Liver (tissue), 9 donors: ENCODE results near the gene WDR26. TPM values are rescaled to one million over a fixed set of nuclear protein-coding genes. Genes with fewer than 3 reads are reported as not detected.

Experiments
- DNase-seq: peaks from one replicate; pipeline ENCODE4 v3.0.0-alpha.2; 2017; ENCODE audit warnings: low spot score
- H3K27ac ChIP-seq, 2 donors: one replicate each; pipeline ENCODE4 v1.7.0; 2013; ENCODE audit warnings: inconsistent platforms in 2 of 2, low read length in 2 of 2, control low read depth in 1 of 2, low read depth in 1 of 2, mild to moderate bottlenecking in 1 of 2
- H3K27me3 ChIP-seq, 4 donors: one replicate each; pipeline versions ENCODE4 v1.6.1 to v1.7.0; 2013; ENCODE audit warnings: low read length in 3 of 4, inconsistent platforms in 1 of 4, mild to moderate bottlenecking in 1 of 4, moderate library complexity in 1 of 4; ENCODE audit not compliant: control insufficient read depth in 4 of 4, insufficient read depth in 4 of 4
- H3K36me3 ChIP-seq, 4 donors: one replicate each; pipeline versions ENCODE4 v1.6.1 to v1.7.0; 2013; ENCODE audit warnings: low read length in 3 of 4, mild to moderate bottlenecking in 3 of 4, low read depth in 1 of 4, moderate library complexity in 1 of 4; ENCODE audit not compliant: control insufficient read depth in 4 of 4, insufficient read depth in 3 of 4
- H3K4me1 ChIP-seq, 4 donors: one replicate each; pipeline versions ENCODE4 v1.6.1 to v1.7.0; 2013; ENCODE audit warnings: low read length in 3 of 4, mild to moderate bottlenecking in 3 of 4, moderate library complexity in 1 of 4; ENCODE audit not compliant: control insufficient read depth in 4 of 4, insufficient read depth in 4 of 4
- H3K4me3 ChIP-seq, 3 donors: one replicate each; pipeline versions ENCODE4 v1.6.1 to v1.7.0; 2013; ENCODE audit warnings: low read length in 3 of 3, control low read depth in 1 of 3, low read depth in 1 of 3, mild to moderate bottlenecking in 1 of 3
- H3K9ac ChIP-seq, 2 donors: one replicate each; pipeline ENCODE4 v1.7.0; 2013; ENCODE audit warnings: low read length in 2 of 2, mild to moderate bottlenecking in 2 of 2, moderate library complexity in 2 of 2, control low read depth in 1 of 2, low read depth in 1 of 2
- H3K9me3 ChIP-seq, 4 donors: one replicate each; pipeline versions ENCODE4 v1.6.1 to v1.7.0; 2013; ENCODE audit warnings: low read length in 3 of 4; ENCODE audit not compliant: control insufficient read depth in 4 of 4
- EGR1 ChIP-seq, 2 donors: IDR thresholded peaks; 2 replicates each; pipeline ENCODE4 v1.6.1; 2016 to 2018; ENCODE audit warnings: antibody characterized with exemption in 2 of 2, low read depth in 2 of 2
- FOXA1 ChIP-seq: IDR thresholded peaks from 2 replicates; pipeline ENCODE4 v1.6.1; 2016; ENCODE audit warnings: antibody characterized with exemption
- FOXA2 ChIP-seq: IDR thresholded peaks from 2 replicates; pipeline ENCODE4 v1.6.1; 2016; ENCODE audit warnings: antibody characterized with exemption
- HNF4A ChIP-seq, 2 donors: conservative IDR thresholded peaks; 2 replicates each; pipeline ENCODE4 v1.6.1; 2016; ENCODE audit warnings: antibody characterized with exemption in 2 of 2, mild to moderate bottlenecking in 2 of 2
- JUND ChIP-seq, 2 donors: IDR thresholded peaks; 2 replicates each; pipeline ENCODE4 v1.6.1; 2016; ENCODE audit warnings: antibody characterized with exemption in 2 of 2
- MAX ChIP-seq: IDR thresholded peaks from 2 replicates; pipeline ENCODE4 v1.6.1; 2016; ENCODE audit warnings: antibody characterized with exemption
- NR2F2 ChIP-seq: IDR thresholded peaks from 2 replicates; pipeline ENCODE4 v1.6.1; 2016; ENCODE audit warnings: antibody characterized with exemption
- RAD21 ChIP-seq, 2 donors: IDR thresholded peaks; 2 replicates each; pipeline ENCODE4 v1.6.1; 2016; ENCODE audit warnings: antibody characterized with exemption in 2 of 2, mild to moderate bottlenecking in 2 of 2
- REST ChIP-seq: IDR thresholded peaks from 2 replicates; pipeline ENCODE4 v1.6.1; 2016; ENCODE audit warnings: antibody characterized with exemption, mild to moderate bottlenecking
- RXRA ChIP-seq, 2 donors: IDR thresholded peaks; 2 replicates each; pipeline ENCODE4 v1.6.1; 2017 to 2018; ENCODE audit warnings: antibody characterized with exemption in 2 of 2, mild to moderate bottlenecking in 1 of 2
- TAF1 ChIP-seq: conservative IDR thresholded peaks from 2 replicates; pipeline ENCODE4 v1.6.1; 2016; ENCODE audit warnings: antibody characterized with exemption, mild to moderate bottlenecking
- YY1 ChIP-seq: IDR thresholded peaks from 2 replicates; pipeline ENCODE4 v1.6.1; 2016; ENCODE audit warnings: antibody characterized with exemption, mild to moderate bottlenecking
- WGBS: extraction: QIAGEN DNeasy Blood & Tissue Kit; methylation state at CpG from one replicate; pipeline ENCODE4 v1.1.7; 2013; 5-methylcytosine and 5-hydroxymethylcytosine counted together
- polyA plus RNA-seq, 2 donors: library from polyadenylated mRNA; stranded (reverse) in 1 of 2; unstranded in 1 of 2; fragments of 200-250 nt in 1 of 2; fragments of >200 nt in 1 of 2; fragmentation: Nextera tagmentation in 1 of 2; extraction: Ambion mirVana in 1 of 2; gene quantifications; one replicate each; pipeline versions ENCODE4 v1.2.1 to v1.2.3, GENCODE V29; 2013 to 2015
- total RNA-seq, 2 donors: library from RNA; depleted of rRNA; stranded (reverse); fragments of >200 nt; gene quantifications; one replicate each; pipeline ENCODE4 v1.2.3, GENCODE V29; 2014
- TF ChIP-seq, protein P1 (sequence below): IDR thresholded peaks from 2 replicates; pipeline ENCODE4 v1.6.1; 2016; ENCODE audit warnings: antibody characterized with exemption
- TF ChIP-seq, protein P2 (sequence below): fragments of 150-350 bp; IDR thresholded peaks from 2 replicates; pipeline ENCODE4 v1.5.1; 2017; ENCODE audit warnings: improper control_type of control experiment, low read depth, low read length; ENCODE audit not compliant: missing input control
- donor health status: healthy.
- donor health status: healthy.
- donor health status: healthy.
- donor health status: healthy.
- donor health status: healthy.

WDR26 gene
- total and polyA plus RNA-seq, 4 donors, result 9.4 to 119 (median 34.9) TPM

DNA sequence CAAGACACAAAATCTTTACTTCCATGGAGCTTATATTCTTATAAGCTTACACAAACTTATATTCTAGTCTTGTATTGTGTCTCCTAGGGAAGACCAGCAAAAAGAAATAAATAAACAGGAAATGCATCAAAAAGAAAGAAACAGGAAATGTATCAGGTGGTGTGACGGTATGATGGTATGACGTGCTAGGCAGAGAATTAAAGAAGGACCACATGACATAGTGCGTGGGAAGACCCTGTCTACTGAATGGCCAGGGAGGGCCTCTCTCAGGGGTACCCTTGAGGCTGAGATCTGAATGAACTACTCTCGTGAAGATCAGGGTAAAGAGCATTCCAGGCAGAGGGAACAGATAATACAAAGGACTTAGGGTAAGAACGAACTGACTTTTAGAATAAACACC, 15.6 kb upstream of the WDR26 start:
- H3K27ac ChIP-seq, result no peak overlapping the region
- H3K4me3 ChIP-seq, result no peak overlapping the region
- TF ChIP-seq EGR1 (IDR thresholded peaks at IDR 0.05; ENCODE audit: low read depth in 2 of 2) (no peak), YY1 (no peak), HNF4A (conservative IDR thresholded peaks at IDR 0.05) (no peak), MAX (no peak), FOXA1 (no peak), RAD21 (IDR thresholded peaks at IDR 0.05) (no peak), FOXA2 (no peak), REST (no peak)
- TF ChIP-seq, protein P1, sequence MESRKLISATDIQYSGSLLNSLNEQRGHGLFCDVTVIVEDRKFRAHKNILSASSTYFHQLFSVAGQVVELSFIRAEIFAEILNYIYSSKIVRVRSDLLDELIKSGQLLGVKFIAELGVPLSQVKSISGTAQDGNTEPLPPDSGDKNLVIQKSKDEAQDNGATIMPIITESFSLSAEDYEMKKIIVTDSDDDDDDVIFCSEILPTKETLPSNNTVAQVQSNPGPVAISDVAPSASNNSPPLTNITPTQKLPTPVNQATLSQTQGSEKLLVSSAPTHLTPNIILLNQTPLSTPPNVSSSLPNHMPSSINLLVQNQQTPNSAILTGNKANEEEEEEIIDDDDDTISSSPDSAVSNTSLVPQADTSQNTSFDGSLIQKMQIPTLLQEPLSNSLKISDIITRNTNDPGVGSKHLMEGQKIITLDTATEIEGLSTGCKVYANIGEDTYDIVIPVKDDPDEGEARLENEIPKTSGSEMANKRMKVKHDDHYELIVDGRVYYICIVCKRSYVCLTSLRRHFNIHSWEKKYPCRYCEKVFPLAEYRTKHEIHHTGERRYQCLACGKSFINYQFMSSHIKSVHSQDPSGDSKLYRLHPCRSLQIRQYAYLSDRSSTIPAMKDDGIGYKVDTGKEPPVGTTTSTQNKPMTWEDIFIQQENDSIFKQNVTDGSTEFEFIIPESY, result no peak
- TF ChIP-seq, protein P2, sequence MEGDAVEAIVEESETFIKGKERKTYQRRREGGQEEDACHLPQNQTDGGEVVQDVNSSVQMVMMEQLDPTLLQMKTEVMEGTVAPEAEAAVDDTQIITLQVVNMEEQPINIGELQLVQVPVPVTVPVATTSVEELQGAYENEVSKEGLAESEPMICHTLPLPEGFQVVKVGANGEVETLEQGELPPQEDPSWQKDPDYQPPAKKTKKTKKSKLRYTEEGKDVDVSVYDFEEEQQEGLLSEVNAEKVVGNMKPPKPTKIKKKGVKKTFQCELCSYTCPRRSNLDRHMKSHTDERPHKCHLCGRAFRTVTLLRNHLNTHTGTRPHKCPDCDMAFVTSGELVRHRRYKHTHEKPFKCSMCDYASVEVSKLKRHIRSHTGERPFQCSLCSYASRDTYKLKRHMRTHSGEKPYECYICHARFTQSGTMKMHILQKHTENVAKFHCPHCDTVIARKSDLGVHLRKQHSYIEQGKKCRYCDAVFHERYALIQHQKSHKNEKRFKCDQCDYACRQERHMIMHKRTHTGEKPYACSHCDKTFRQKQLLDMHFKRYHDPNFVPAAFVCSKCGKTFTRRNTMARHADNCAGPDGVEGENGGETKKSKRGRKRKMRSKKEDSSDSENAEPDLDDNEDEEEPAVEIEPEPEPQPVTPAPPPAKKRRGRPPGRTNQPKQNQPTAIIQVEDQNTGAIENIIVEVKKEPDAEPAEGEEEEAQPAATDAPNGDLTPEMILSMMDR, result no peak
- no peaks in the 10 kb centered on the region for H3K9me3 ChIP-seq
- H3K27me3 ChIP-seq, result no peaks in the 10 kb centered on the region
- no peaks in the 10 kb centered on the region for H3K4me1 ChIP-seq
- H3K36me3 ChIP-seq, result no peaks in the 10 kb centered on the region
- WGBS, result 84% methylated on average over 5 of the region's 5 CpGs
- DNase-seq, result no peak
- H3K9ac ChIP-seq, result no peak overlapping the region

- no peak overlapping the region for H3K9ac ChIP-seq
- no peaks in the 10 kb centered on the region for H3K9me3 ChIP-seq
- DNase-seq, result no peak
- H3K36me3 ChIP-seq, result no peaks in the 10 kb centered on the region
- H3K4me1 ChIP-seq, result no peaks in the 10 kb centered on the region
- H3K27ac ChIP-seq, result no peak overlapping the region
- TF ChIP-seq JUND (IDR thresholded peaks at IDR 0.05) (no peak), REST (no peak), TAF1 (no peak), MAX (no peak), HNF4A (conservative IDR thresholded peaks at IDR 0.05) (no peak), FOXA2 (no peak), RXRA (IDR thresholded peaks at IDR 0.05) (no peak), NR2F2 (no peak)
- TF ChIP-seq, protein P2, result no peak
- TF ChIP-seq, protein P1, result no peak
- no peak overlapping the region for H3K4me3 ChIP-seq
- no peaks in the 10 kb centered on the region for H3K27me3 ChIP-seq
- WGBS, result 90% methylated on average over 8 of the region's 8 CpGs
Observed at GRCh38 chr1:224448453-224449017, 13.9 kb upstream of the WDR26 start.
